GM21390 (cell line): Measurements from ENCODE around the gene STON1.
"Not testable (repeated sequence)": the region's sequence is repeated elsewhere in the genome, so short reads cannot be mapped to it uniquely, and the experiment has no call there.

Experiments used
- ATAC-seq: cut with Tn5 transposase; IDR thresholded peaks from one replicate; pipeline ENCODE4 v1.9.1; 2021; ENCODE audit not compliant: unreplicated experiment

Gene STON1

DNA sequence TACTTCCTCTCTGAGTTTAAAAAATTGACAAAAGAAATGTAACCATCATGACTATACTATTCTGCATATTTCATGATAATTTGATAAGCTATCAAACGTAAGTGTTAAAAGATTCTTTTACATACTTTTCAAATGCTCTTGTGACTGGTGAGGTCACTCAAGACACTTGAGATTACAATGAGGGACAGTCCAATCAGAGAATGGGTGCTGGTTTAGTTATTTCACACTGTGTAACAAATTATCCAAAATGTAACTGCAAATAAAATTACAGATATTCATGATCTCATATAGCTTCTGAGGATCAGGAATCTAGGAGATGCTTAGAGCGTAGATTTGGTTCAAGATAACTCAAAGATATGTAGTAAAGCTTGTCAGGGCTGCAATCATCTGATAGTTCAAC lies 83.3 kb downstream of the STON1 start:
- ATAC-seq = no peak

DNA sequence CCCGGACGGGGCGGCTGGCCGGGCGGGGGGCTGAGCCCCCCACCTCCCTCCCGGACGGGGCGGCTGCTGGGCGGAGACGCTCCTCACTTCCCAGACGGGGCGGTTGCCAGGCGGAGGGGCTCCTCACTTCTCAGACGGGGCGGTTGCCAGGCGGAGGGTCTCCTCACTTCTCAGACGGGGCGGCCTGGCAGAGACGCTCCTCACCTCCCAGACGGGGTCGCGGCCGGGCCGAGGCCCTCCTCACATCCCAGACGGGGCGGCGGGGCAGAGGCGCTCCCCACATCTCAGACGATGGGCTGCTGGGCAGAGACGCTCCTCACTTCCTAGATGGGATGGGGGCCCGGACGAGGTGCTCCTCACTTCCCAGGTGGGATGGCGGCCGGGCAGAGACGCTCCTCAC lies 84.6 kb downstream of the STON1 start:
- not testable (repeated sequence) for ATAC-seq

DNA sequence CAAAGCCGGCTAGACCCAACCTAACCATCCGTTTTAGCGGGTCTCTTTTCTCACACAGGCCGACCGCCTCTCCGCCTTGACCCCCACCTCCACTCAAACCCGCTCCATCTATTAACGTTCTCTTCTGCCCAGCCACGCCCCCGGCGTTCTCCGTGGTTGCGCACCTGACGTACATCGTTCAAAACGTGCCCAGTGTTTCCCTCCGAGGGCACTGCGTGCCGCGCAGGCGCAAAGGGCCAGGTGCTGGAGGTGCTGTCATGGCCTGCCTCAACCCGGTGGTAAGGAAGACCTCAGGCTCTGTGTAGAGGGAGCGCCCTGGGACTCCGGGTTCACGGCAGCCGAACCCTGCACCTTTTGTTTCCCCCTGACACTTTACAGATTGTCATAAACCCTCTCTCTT lies 87.7 kb downstream of the STON1 start, which contains the start of gene GTF2A1L:
TSS of gene GTF2A1L (plus strand) at position 239 of the 400 bp plus-strand sequence. CDS start at position 258, 19 bp downstream.
- no peak for ATAC-seq

DNA sequence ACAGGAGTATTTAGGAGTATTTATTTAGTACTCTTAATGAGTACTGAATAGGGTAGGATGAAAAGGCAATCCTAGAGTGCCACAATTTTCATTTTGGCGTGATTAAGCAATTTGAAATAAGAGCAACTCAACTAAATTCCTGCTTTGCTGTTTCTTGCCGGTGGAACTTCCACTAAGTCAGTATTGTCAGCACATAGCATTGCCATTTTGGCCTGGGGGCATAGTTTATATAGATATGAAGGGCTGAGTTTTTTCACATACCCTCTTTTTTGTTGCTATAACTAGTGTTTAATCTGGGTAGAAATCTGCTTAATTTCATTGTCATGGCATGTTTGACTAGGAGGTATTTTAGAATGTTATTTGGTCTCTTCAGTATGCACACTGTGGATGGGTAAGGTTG lies 89.6 kb downstream of the STON1 start:
- ATAC-seq = no peak

DNA sequence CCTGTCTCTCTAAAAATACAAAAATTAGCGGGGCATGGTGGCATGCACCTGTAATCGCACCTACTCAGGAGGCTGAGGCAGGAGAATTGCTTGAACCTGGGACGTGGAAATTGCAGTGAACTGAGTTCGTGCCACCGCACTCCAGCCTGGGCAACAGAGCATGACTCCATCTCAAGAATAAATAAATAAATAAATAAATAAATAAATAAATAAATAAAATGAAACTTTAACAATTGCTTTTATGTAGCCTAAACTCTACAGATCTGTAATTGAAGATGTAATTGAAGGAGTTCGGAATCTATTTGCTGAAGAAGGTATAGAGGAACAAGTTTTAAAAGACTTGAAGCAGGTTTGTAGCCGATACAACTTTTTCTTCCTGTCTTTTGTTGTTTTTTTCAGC lies 90.7 kb downstream of the STON1 start:
- no peak for ATAC-seq

DNA sequence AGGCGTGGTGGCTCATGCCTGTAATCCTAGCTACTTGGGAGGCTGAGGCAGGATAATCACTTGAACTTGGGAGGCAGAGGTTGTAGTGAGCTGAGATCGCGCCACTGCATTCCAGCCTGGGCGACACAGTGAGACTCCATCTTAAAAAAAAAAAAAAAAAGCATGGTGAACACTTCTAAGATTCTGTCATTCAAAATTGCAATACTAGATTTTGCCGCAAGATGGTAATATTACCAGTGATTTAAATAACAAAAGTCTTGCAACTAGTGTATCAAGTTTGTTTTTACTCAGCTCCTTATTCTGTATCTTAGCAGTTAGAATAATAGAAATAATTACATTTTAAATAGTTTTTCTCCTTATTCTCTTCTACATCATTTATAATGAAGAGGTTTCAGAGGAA lies 92.7 kb downstream of the STON1 start:
- ATAC-seq = not testable (repeated sequence)

DNA sequence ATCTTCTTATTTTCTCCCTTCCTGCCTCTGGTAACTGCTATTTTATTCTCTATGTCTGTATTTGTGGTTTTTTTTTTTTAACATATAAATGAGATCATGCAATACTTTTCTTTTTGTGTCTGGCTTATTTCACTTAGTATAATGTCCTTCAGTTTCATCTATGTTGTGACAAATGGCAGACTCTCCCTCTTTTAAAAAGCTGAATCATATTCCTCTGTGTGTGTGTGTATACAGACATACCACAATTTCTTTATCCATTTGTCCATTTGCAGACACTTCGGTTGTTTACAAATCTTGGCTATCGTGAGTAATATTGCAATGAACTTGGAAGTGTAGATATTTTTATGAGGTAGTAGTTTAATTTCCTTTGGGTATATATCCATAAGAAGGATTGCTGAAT lies 94.7 kb downstream of the STON1 start:
- ATAC-seq = no peak

DNA sequence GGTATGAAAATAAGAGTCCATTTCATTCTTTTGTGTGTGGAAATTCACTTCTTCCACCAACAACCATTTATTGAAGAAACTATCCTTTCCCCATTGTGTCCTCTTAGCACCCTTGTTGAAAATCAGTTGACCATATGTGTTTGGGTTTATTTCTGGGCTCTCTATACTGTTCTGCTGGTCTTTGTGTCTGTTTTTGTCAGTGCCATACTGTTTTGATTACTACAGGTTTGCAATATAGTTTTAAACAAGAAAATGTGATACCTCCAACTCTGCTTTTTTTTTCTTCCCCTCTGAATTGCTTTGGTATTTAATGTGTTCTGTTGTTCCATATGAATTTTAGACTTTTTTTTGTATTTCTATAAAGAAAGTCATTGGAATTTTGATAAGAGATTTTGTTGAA lies 96.1 kb downstream of the STON1 start:
- ATAC-seq = no peak

DNA sequence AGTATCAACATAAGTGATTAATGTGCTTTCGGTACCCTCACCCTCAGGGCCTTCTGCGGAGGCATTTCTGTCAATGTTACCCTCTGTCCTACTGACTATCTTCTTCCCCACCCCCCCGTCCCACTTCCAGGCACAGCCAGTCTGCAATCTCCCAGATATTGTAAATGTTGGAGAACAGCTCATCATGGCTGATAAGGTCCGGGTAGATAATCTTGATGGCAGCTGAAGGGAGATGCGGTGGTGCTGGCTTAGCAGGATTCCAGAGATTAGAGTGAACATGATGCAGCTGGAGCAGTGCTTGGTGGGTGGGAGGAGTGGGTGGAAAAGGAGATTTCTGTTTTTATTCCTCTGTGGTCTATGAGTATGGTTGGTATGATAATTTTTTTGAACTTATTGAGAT lies 103.2 kb downstream of the STON1 start:
- ATAC-seq = no peak

DNA sequence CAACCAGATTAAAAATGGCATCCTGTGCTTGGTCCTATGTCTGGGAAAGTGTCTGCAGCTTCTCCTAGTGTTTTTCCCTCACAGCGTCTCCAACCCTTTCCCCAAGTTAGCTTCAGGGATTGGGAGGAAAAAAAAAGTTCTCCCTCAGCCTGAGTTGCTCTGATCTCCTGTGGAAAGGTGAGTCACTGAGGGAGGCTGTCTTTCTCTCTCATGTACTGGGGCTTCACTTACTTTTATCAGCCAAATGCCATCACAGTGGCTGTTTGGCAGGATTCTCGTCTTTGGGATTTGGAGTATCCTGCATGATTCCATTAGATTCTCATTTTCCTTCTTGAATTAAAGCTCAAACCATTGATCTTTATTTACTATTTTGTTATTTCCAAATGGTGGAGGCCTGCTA lies 105.8 kb downstream of the STON1 start:
- ATAC-seq = no peak

DNA sequence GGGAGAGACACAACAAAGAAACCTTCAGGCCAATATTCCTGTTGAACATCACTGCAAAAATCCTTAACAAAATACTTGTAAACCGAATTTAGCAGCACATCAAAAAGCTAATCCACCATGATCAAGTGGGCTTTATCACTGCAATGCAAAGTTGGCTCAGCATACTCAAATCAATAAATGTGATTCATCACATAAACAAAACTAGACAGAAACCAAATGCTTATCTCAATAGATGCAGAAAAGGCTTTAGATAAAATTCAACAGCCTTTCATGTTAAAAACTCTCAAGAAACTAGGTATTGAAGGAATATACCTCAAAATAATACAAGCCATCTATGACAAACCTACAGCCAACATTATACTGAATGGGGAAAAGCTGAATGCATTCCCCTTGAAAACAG lies 108.3 kb downstream of the STON1 start:
- ATAC-seq = no peak
